NCI-H226 (cell line): ENCODE measurements around the gene ICAM2.

Experiments used
- DNase-seq: peaks from one replicate; pipeline ENCODE4 v3.0.0-alpha.2; 2015

Gene ICAM2

GRCh38 chr17:63973930-63974593, 46.4 kb downstream of the ICAM2 start:
- peak; percentile 30 for DNase-seq

DNA sequence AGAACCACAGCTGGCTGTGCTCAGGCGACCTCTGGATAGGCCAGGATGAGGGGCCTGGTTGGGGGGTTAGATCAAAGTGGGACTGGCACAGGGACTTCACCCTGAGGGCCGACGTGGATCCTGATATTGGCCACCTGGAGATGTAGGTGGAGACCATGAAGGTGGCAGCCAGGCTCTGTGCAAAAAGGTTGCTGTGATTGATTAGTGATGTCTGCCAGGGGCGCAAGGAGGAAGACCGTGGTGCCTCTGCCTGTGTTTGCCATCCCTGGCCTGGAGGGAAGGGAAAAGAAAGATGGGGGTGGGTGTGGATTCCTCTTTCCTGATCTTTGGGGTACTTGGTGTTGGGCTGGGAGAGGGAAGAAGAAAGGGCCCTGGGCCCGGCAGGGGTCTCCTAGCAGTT, 47.2 kb downstream of the ICAM2 start:
- DNase-seq = no peak

- no peak for DNase-seq
Observed at GRCh38 chr17:63972796-63973195, 47.6 kb downstream of the ICAM2 start, which contains the start of gene SCN4A. TSS of gene SCN4A (minus strand) at chr17:63972918. CDS start at chr17:63972841, 77 bp downstream.

DNA sequence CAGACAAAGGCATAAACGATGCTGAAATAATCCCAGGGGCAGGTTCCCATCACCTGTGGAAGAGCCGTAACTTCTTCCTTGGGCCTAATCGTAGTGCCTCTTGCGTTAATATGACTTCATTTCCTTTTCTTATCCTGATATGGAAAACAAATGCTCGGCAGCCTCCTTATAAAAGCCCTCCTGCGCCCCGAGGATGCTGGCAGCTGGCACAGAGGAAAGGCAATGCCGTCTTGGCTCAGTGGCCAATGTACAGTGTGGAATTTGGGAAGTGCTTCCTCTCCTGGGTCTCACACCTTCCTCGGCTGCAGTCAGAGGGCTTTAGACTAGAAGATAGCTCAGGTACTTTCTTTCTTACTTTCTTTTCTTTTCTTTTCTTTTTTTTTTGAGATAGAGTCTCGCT, 51.2 kb downstream of the ICAM2 start:
- no peak for DNase-seq

- DNase-seq = no peak
Observed at GRCh38 chr17:63967953-63968352, 52.5 kb downstream of the ICAM2 start.

DNA sequence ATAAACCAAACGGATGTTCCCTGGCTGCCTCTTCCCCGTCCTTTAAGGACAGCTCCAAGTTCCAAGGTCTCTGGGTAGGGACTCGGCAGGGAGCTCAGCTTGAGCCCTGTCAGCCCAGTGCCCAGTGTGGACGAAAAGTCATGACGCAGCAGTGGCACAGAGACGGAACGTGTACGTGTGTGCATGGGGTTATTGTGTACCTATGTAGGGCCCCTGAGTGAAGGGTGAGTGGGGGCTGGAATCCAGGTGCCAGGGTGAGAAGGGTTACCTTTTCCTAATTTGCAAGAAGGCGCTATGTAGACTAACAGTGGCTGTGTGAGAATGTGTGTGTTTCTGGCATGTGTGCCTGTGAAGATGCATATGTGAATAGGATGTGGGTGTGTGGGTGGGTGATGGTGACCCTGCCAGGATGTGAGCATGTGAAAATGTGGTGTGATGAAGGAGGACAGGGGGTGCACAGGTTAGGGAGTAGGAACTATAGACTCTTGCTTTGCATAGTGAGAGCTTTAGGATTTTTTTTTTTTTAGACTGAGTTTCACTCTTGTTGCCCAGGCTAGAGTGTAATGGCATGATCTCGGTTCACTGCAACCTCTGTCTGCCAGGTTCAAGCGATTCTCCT, 53.7 kb downstream of the ICAM2 start:
- no peak for DNase-seq

GRCh38 chr17:63963123-63963522, 57.3 kb downstream of the ICAM2 start:
- DNase-seq = no peak

- no peak for DNase-seq
Observed at GRCh38 chr17:63962298-63962744, 58.1 kb downstream of the ICAM2 start.

DNA sequence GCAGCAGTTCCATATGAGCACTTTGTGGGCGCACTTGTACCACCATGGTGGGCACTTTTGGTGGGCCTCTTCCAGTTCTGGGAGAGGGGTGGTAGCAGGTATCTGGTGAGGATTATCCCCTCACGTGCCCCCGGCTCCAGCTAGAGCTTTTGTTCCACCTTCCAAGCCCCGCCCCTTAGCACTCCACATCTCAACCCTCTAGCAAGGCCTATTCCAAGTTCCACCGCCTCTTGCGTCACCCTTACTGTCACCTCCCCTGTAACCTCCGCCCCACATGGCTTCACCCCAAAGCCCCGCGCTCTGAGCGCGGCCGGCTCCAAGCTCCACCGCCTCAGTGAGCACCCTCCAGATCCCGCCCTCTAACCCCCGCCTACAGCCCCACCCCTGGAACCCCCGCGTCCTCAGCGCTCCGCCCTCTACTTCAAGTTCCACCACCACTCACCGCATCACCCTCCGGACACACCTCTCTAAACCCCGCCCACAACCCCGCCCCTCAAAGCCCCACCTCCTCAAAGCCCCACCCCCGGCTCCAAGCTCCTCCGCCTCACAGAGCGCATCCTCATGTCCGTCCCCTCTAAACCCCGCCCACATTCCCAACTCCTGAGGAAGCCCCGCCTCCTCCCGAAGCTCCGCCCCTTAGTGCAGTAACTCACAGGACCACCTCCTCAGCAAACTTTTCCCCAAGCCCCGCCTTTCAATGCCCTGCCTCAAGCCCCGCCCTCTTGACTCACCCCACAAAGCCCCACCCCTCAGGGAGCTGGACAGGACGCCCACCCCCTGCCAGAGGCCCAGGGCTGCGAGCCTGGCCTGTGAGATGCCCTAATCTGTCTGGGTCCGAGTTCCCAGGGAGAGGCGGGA, 58.8 kb downstream of the ICAM2 start:
- peak; percentile 85 for DNase-seq

DNA sequence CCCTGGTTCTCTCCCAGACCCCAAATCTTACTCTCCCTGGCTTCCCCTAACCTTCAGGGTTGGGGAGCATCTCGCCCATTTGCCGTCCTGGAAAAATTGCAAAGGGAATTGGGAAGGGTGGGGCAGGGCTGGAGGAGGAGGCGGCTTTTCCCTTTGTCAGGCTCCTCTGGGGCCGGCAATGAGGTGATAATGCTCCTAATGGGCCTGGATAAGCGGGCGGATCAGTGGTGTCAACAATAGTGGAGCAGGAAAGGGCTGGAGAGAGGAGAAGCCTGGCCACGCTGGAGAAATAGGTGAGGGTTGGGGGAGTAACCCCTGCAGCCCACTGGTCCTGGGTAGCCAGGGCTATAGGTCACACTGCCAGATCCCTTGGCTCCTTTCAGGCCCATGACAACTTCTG, 60.0 kb downstream of the ICAM2 start:
- DNase-seq = no peak

GRCh38 chr17:63960006-63960405, 60.4 kb downstream of the ICAM2 start:
- no peak for DNase-seq

- DNase-seq = no peak
Observed at GRCh38 chr17:63956296-63956920, 64.0 kb downstream of the ICAM2 start.

- no peak for DNase-seq
Observed at GRCh38 chr17:63955791-63956190, 64.6 kb downstream of the ICAM2 start.

- no peak for DNase-seq
Observed at GRCh38 chr17:63955232-63955631, 65.2 kb downstream of the ICAM2 start.

DNA sequence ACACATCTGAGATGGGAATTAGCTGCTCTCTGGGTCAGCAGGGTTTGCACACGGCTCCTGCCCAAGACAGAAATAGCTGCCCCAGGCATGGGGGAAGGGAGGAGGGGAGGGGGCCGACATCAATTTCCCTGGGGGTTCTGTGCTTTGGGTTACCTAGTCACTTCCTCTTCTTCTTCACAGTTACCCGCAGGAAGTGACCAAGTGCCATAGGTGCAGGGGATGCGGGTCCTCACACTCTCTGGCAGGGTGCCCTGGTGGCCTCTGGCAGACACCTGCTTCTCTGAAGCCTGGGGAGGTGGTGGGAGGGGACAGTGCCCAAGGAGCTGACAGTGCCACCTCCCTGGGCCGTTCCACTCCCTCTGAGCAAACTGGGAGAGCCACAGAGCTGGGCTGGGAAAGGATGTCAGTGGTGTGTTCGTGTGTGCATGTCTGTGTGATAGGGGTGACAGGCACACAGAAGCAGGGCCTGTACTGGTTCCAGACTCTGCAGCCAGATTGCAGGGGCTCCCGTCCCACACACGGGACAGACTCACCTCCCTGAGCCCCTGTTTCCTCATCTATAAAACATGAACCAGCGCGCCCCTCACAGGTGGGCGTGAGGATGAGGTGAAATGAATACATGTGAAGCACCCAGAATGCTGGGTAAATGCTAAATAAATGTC, 65.9 kb downstream of the ICAM2 start:
- DNase-seq = no peak
